ENCODE measurements around the gene B3GALT6.

Gene B3GALT6

GRCh38 chr1:1222575-1223225, 9.3 kb upstream of the B3GALT6 start:
- TF ChIP-seq REST (IDR thresholded peaks at IDR 0.05; ENCODE audit: insufficient replicate concordance, low read depth) (no peak), CTCF (IDR thresholded peaks at IDR 0.05; ENCODE audit: insufficient read depth, low read length) (no peak), POLR2AphosphoS5 (IDR thresholded peaks at IDR 0.05; ENCODE audit: low read depth) (no peak), GABPA (IDR thresholded peaks at IDR 0.05; ENCODE audit: low read depth) (no peak), SPI1 (IDR thresholded peaks at IDR 0.05; ENCODE audit: borderline replicate concordance, low read depth) (no peak)
- no peak overlapping the region for H3K27ac ChIP-seq (replicated peaks)
- DNase-seq (ENCODE audit: low read depth in 1 of 2, low spot score in 1 of 2): no peak
- H3K4me3 ChIP-seq (replicated peaks; ENCODE audit: insufficient read depth, low read length): no peak overlapping the region
- H3K27me3 ChIP-seq (ENCODE audit: insufficient read depth, poor library complexity, severe bottlenecking): no peaks in the 10 kb centered on the region

- TF ChIP-seq CTCF (IDR thresholded peaks at IDR 0.05; ENCODE audit: insufficient read depth, low read length) (no peak), POLR2AphosphoS5 (IDR thresholded peaks at IDR 0.05; ENCODE audit: low read depth) (no peak), SPI1 (IDR thresholded peaks at IDR 0.05; ENCODE audit: borderline replicate concordance, low read depth) (no peak), REST (IDR thresholded peaks at IDR 0.05; ENCODE audit: insufficient replicate concordance, low read depth) (no peak), GABPA (IDR thresholded peaks at IDR 0.05; ENCODE audit: low read depth) (no peak)
- H3K27ac ChIP-seq (replicated peaks): no peak overlapping the region
- no peaks in the 10 kb centered on the region for H3K27me3 ChIP-seq (ENCODE audit: insufficient read depth, poor library complexity, severe bottlenecking)
- DNase-seq (ENCODE audit: low read depth in 1 of 2, low spot score in 1 of 2): no peak
- H3K4me3 ChIP-seq (replicated peaks; ENCODE audit: insufficient read depth, low read length): no peak overlapping the region
Measured at GRCh38 chr1:1223321-1223720, 8.7 kb upstream of the B3GALT6 start.

- TF ChIP-seq REST (IDR thresholded peaks at IDR 0.05; ENCODE audit: insufficient replicate concordance, low read depth) (no peak), GABPA (IDR thresholded peaks at IDR 0.05; ENCODE audit: low read depth) (no peak), POLR2AphosphoS5 (IDR thresholded peaks at IDR 0.05; ENCODE audit: low read depth) (no peak), SPI1 (IDR thresholded peaks at IDR 0.05; ENCODE audit: borderline replicate concordance, low read depth) (no peak), CTCF (IDR thresholded peaks at IDR 0.05; ENCODE audit: insufficient read depth, low read length) (no peak)
- H3K4me3 ChIP-seq (replicated peaks; ENCODE audit: insufficient read depth, low read length): no peak overlapping the region
- DNase-seq (ENCODE audit: low read depth in 1 of 2, low spot score in 1 of 2): no peak
Measured at GRCh38 chr1:1223891-1224290, 8.1 kb upstream of the B3GALT6 start.

More at GRCh38 chr1:1223891-1224290, 8.1 kb upstream of the B3GALT6 start:
- no peak overlapping the region for H3K27ac ChIP-seq (replicated peaks)
- H3K27me3 ChIP-seq (ENCODE audit: insufficient read depth, poor library complexity, severe bottlenecking): no peaks in the 10 kb centered on the region

Data from HL-60 (cell line).